ENCODE data around the gene PRR30.
A peak's percentile ranks its signal among the peaks of the same experiment; 100 is the strongest.

PRR30 gene

DNA sequence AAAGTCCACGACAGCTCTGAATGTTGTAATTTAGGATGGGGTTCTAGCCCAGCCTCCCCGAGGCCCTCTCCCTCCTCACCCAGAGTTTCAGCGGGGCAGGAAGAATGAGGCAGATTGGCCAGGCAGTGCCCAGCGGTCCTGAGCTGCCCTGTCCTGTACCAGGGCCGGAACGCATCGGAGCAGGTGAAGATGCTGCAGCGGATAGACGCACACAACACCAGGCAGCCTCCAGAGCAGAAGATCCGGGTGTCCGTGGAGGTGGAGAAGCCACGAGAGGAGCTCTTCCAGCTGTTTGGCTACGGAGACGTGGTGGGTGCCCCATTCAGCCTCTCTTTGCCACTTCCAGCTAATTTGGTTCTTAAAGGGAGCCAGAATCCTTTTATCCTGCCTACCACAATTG is 41.9 kb downstream of the PRR30 start:
- Histone ChIP-seq H3K27me3 (ENCODE audit: insufficient read depth, low read length) (no peaks in the 10 kb centered on the region; the same call in 1 of the 2 replicates), H3K4me2 (ENCODE audit: low read length) (no peak overlapping the region), H3K79me2 (ENCODE audit: insufficient read depth, low read length) (no peaks in the 10 kb centered on the region), H3K4me3 (ENCODE audit: low read depth, low read length, poor library complexity, severe bottlenecking) (no peak overlapping the region), H2AFZ (ENCODE audit: low read length) (no peak overlapping the region), H3K4me1 (ENCODE audit: insufficient read depth, low read length, severe bottlenecking) (peaks cover 11% of the 10 kb centered on the region), H3K36me3 (ENCODE audit: insufficient read depth, low read length) (no peaks in the 10 kb centered on the region), H3K27ac (ENCODE audit: low read depth, low read length, poor library complexity, severe bottlenecking) (no peak overlapping the region), H3F3A (ENCODE audit: insufficient read depth, low read length) (no peaks in the 10 kb centered on the region), H3K9ac (ENCODE audit: low read length) (no peak overlapping the region), H3K9me3 (ENCODE audit: low read length) (no peaks in the 10 kb centered on the region), H3K9me2 (ENCODE audit: low read depth, low read length) (no peaks in the 10 kb centered on the region), H4K20me1 (ENCODE audit: insufficient read depth, low read length) (no peaks in the 10 kb centered on the region)
- no peak for TF ChIP-seq EZH2 (IDR thresholded peaks at IDR 0.05; ENCODE audit: borderline replicate concordance, low read length)
- TF ChIP-seq, protein P1, sequence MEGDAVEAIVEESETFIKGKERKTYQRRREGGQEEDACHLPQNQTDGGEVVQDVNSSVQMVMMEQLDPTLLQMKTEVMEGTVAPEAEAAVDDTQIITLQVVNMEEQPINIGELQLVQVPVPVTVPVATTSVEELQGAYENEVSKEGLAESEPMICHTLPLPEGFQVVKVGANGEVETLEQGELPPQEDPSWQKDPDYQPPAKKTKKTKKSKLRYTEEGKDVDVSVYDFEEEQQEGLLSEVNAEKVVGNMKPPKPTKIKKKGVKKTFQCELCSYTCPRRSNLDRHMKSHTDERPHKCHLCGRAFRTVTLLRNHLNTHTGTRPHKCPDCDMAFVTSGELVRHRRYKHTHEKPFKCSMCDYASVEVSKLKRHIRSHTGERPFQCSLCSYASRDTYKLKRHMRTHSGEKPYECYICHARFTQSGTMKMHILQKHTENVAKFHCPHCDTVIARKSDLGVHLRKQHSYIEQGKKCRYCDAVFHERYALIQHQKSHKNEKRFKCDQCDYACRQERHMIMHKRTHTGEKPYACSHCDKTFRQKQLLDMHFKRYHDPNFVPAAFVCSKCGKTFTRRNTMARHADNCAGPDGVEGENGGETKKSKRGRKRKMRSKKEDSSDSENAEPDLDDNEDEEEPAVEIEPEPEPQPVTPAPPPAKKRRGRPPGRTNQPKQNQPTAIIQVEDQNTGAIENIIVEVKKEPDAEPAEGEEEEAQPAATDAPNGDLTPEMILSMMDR (IDR thresholded peaks at IDR 0.05; ENCODE audit: low read length) = no peak

DNA sequence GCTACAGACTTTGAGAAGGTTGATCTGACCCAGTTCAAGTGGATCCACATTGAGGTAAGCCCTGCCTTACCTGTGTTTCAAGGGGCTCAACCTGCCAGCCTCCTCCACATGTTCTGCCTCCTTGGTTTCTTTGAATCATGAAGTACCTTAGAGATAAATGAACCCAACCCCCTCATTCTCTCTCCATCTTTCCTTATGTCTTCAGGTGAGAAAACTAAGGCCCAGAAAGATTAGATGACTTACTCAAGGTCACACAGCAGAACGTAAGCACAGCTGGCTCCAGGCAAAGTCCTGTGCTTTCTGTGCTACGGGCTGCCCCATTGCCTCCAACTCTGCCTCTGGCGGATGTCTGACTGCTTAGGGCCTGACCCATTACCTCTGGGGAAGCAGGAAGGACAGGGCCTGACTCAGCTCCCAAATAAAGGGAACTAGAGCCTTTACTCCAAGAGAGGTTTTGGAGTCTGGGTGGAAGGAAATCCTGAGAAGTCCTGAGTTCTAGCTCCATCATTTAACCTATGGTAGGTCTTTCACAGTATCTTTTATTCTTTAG is 42.4 kb downstream of the PRR30 start:
- Histone ChIP-seq H3K27me3 (ENCODE audit: insufficient read depth, low read length) (no peaks in the 10 kb centered on the region; the same call in 1 of the 2 replicates), H3K36me3 (ENCODE audit: insufficient read depth, low read length) (no peaks in the 10 kb centered on the region), H3K9me3 (ENCODE audit: low read length) (no peaks in the 10 kb centered on the region), H4K20me1 (ENCODE audit: insufficient read depth, low read length) (no peaks in the 10 kb centered on the region), H2AFZ (ENCODE audit: low read length) (no peak overlapping the region), H3K27ac (ENCODE audit: low read depth, low read length, poor library complexity, severe bottlenecking) (no peak overlapping the region), H3K79me2 (ENCODE audit: insufficient read depth, low read length) (no peaks in the 10 kb centered on the region), H3K4me3 (ENCODE audit: low read depth, low read length, poor library complexity, severe bottlenecking) (no peak overlapping the region), H3F3A (ENCODE audit: insufficient read depth, low read length) (no peaks in the 10 kb centered on the region), H3K4me1 (ENCODE audit: insufficient read depth, low read length, severe bottlenecking) (peaks cover 11% of the 10 kb centered on the region), H3K9ac (ENCODE audit: low read length) (no peak overlapping the region; the same call in 1 of the 2 replicates), H3K9me2 (ENCODE audit: low read depth, low read length) (no peaks in the 10 kb centered on the region), H3K4me2 (ENCODE audit: low read length) (no peak overlapping the region)
- TF ChIP-seq EZH2 (IDR thresholded peaks at IDR 0.05; ENCODE audit: borderline replicate concordance, low read length) = no peak
- TF ChIP-seq, protein P1 (IDR thresholded peaks at IDR 0.05; ENCODE audit: low read length) = no peak

DNA sequence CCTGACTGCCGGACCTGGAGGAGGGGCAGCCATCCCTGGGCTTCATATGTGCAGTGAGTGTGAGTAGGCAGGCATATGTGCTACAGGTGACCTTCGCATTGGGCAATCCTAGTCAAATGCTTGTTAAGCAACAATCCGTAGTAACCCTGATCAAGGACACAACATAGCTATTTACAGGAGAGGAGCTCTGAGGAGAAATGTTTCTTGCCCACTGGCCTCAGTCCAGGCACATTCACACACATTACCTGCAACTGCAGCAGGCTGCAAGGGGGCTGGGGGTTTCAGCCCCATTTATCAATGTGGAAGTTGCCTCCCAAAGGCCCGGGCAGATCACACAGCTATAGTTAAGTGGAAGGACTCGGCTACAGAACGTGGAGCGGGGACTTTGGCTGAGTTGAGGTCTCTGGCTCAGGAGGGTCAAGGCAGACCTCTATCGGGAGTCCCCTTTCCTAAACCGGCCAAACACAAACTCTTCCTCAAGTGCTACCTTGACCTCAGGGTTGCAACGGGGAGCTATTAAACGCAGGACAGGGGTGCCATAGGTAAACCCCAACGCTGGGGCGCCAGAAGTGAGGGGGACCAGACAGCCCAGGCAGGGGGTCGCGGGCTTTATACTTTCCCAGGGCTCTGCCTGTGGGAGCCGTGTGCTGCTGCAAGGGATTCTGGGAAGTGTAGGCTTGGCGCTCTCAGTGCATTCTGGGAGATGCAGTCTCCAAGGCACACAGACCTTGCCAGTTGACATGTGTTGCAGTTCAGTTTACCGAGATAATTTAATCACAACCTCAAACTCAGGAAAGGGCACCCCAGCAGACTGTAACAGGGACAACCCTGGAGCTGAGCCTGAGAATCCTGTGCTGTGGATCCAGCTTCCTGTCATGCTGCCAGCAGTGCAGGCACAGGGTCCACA is 43.2 kb downstream of the PRR30 start:
- Histone ChIP-seq H3K36me3 (ENCODE audit: insufficient read depth, low read length) (no peaks in the 10 kb centered on the region), H3K4me3 (ENCODE audit: low read depth, low read length, poor library complexity, severe bottlenecking) (peak overlapping the region; percentile 51), H3K4me1 (ENCODE audit: insufficient read depth, low read length, severe bottlenecking) (peaks cover 11% of the 10 kb centered on the region), H4K20me1 (ENCODE audit: insufficient read depth, low read length) (no peaks in the 10 kb centered on the region), H3K27me3 (ENCODE audit: insufficient read depth, low read length) (no peaks in the 10 kb centered on the region; the same call in 1 of the 2 replicates), H2AFZ (ENCODE audit: low read length) (peak overlapping the region; percentile 54; the same call in 1 of the 2 replicates), H3K4me2 (ENCODE audit: low read length) (peak overlapping the region; percentile 73), H3K9me2 (ENCODE audit: low read depth, low read length) (no peaks in the 10 kb centered on the region), H3K27ac (ENCODE audit: low read depth, low read length, poor library complexity, severe bottlenecking) (no peak overlapping the region), H3K79me2 (ENCODE audit: insufficient read depth, low read length) (no peaks in the 10 kb centered on the region), H3K9me3 (ENCODE audit: low read length) (no peaks in the 10 kb centered on the region), H3F3A (ENCODE audit: insufficient read depth, low read length) (no peaks in the 10 kb centered on the region), H3K9ac (ENCODE audit: low read length) (peak overlapping the region; percentile 46; the same call in 1 of the 2 replicates)
- TF ChIP-seq, protein P1 (IDR thresholded peaks at IDR 0.05; ENCODE audit: low read length) = no peak
- no peak for TF ChIP-seq EZH2 (IDR thresholded peaks at IDR 0.05; ENCODE audit: borderline replicate concordance, low read length)

Data from OCI-LY1 (cell line).